ENCODE measurements around the gene CEP135. TPM values are rescaled to one million over a fixed set of nuclear protein-coding genes. Genes with fewer than 3 reads are reported as not detected.

Gene CEP135
- total and polyA plus RNA-seq, 2 donors (not counting 1 experiment from before 2014, with no cell fraction given): 6.4 to 41.0 TPM

GRCh38 chr4:56004235-56004634, 55.5 kb downstream of the CEP135 start:
- 100% methylated on average over 1 of the region's 2 CpGs for WGBS (ENCODE audit: insufficient coverage)
- Histone ChIP-seq H3K9ac (ENCODE audit: low read length) (no peak overlapping the region), H3K4me2 (replicated peaks; ENCODE audit: low read depth, low read length, poor library complexity, severe bottlenecking) (no peak overlapping the region), H4K20me1 (ENCODE audit: control insufficient read depth, insufficient read depth, low read length, poor library complexity, severe bottlenecking) (no peaks in the 10 kb centered on the region), H3K27ac (ENCODE audit: low read length in 2 of 2) (no peak overlapping the region), H3K9me3 (ENCODE audit: control extremely low read depth in 1 of 3, control insufficient read depth in 2 of 3, insufficient read depth in 1 of 3, low read length in 2 of 3) (no peaks in the 10 kb centered on the region), H2AFZ (ENCODE audit: insufficient read depth, low read depth, low read length, poor library complexity, severe bottlenecking) (no peak overlapping the region), H3K4me1 (ENCODE audit: control insufficient read depth in 2 of 2, insufficient read depth in 2 of 2, low read length in 2 of 2) (peaks cover 0 to 4% of the 10 kb centered on the region in 2 donors), H3K79me2 (ENCODE audit: control insufficient read depth, insufficient read depth, low read length) (peaks cover 8% of the 10 kb centered on the region), H3K27me3 (replicated peaks in 1 of 4; ENCODE audit: control extremely low read depth in 1 of 4, control insufficient read depth in 3 of 4, insufficient read depth in 4 of 4, low read length in 3 of 4) (no peaks in the 10 kb centered on the region), H3K4me3 (ENCODE audit: control extremely low read depth in 1 of 5, extremely low read depth in 1 of 5, insufficient read depth in 1 of 5, low read depth in 2 of 5, low read length in 4 of 5) (no peak overlapping the region), H3K36me3 (replicated peaks in 1 of 2; ENCODE audit: control extremely low read depth in 1 of 2, control insufficient read depth in 1 of 2, extremely low read depth in 1 of 2, insufficient read depth in 2 of 2, low read length in 1 of 2) (peaks cover 13 to 35% of the 10 kb centered on the region in 2 experiments)
- Mint-ChIP-seq H3K9me3 (ENCODE audit: insufficient read depth) (peaks cover 2% of the 10 kb centered on the region), H3K4me3 (no peak overlapping the region), H3K27ac (no peak overlapping the region), H3K4me1 (peaks cover 7% of the 10 kb centered on the region), H3K27me3 (no peaks in the 10 kb centered on the region)
- TF ChIP-seq CTCF (IDR thresholded peaks at IDR 0.05) (no peak), EZH2 (IDR thresholded peaks at IDR 0.05; ENCODE audit: borderline replicate concordance, insufficient read depth, low read depth, low read length, poor library complexity, severe bottlenecking) (no peak)
- intact Hi-C loops (cut with micrococcal nuclease): no loop called here
- ChIA-PET CTCF (no interaction called here), POLR2A (no interaction called here)
- ATAC-seq (ENCODE audit: low read depth) (no peak), DNase-seq (no peak)

- peaks cover 0 to 4% of the 10 kb centered on the region in 2 donors for H3K4me1 ChIP-seq (ENCODE audit: control insufficient read depth in 2 of 2, insufficient read depth in 2 of 2, low read length in 2 of 2)
- Mint-ChIP-seq H3K27ac (no peak overlapping the region), H3K4me1 (peaks cover 7% of the 10 kb centered on the region), H3K9me3 (ENCODE audit: insufficient read depth) (peaks cover 2% of the 10 kb centered on the region), H3K27me3 (no peaks in the 10 kb centered on the region), H3K4me3 (no peak overlapping the region)
- ATAC-seq (ENCODE audit: low read depth) (no peak), DNase-seq (no peak)
- H3K9ac ChIP-seq (ENCODE audit: low read length): no peak overlapping the region
- TF ChIP-seq CTCF (IDR thresholded peaks at IDR 0.05) (no peak), EZH2 (IDR thresholded peaks at IDR 0.05; ENCODE audit: borderline replicate concordance, insufficient read depth, low read depth, low read length, poor library complexity, severe bottlenecking) (no peak)
- H4K20me1 ChIP-seq (ENCODE audit: control insufficient read depth, insufficient read depth, low read length, poor library complexity, severe bottlenecking): no peaks in the 10 kb centered on the region
- peaks cover 8% of the 10 kb centered on the region for H3K79me2 ChIP-seq (ENCODE audit: control insufficient read depth, insufficient read depth, low read length)
- no peak overlapping the region for H3K27ac ChIP-seq (ENCODE audit: low read length in 2 of 2)
- intact Hi-C loops (cut with micrococcal nuclease): no loop called here
- H2AFZ ChIP-seq (ENCODE audit: insufficient read depth, low read depth, low read length, poor library complexity, severe bottlenecking): no peak overlapping the region
- H3K9me3 ChIP-seq (ENCODE audit: control extremely low read depth in 1 of 3, control insufficient read depth in 2 of 3, insufficient read depth in 1 of 3, low read length in 2 of 3): no peaks in the 10 kb centered on the region
- H3K36me3 ChIP-seq (replicated peaks in 1 of 2; ENCODE audit: control extremely low read depth in 1 of 2, control insufficient read depth in 1 of 2, extremely low read depth in 1 of 2, insufficient read depth in 2 of 2, low read length in 1 of 2): peaks cover 14 to 39% of the 10 kb centered on the region in 2 experiments
- H3K4me2 ChIP-seq (replicated peaks; ENCODE audit: low read depth, low read length, poor library complexity, severe bottlenecking): no peak overlapping the region
- H3K27me3 ChIP-seq (replicated peaks in 1 of 4; ENCODE audit: control extremely low read depth in 1 of 4, control insufficient read depth in 3 of 4, insufficient read depth in 4 of 4, low read length in 3 of 4): no peaks in the 10 kb centered on the region
- POLR2A ChIA-PET: no interaction called here
- CTCF ChIA-PET: no interaction called here
- H3K4me3 ChIP-seq (ENCODE audit: control extremely low read depth in 1 of 5, extremely low read depth in 1 of 5, insufficient read depth in 1 of 5, low read depth in 2 of 5, low read length in 4 of 5): no peak overlapping the region
Observed at GRCh38 chr4:56007154-56007553, 58.4 kb downstream of the CEP135 start.
